Left ventricle myocardium inferior (tissue), 1 donor: ENCODE measurements around the gene CLTCL1. TPM values are rescaled to one million over a fixed set of nuclear protein-coding genes. Genes with fewer than 3 reads are reported as not detected.

Experiments
- DNase-seq: peaks from one replicate; pipeline ENCODE4 v3.0.0-alpha.2; 2020
- H3K27ac ChIP-seq: fragments of 200-600 bp; replicated peaks from 2 replicates; pipeline ENCODE4 v1.8.0; 2021
- H3K27me3 ChIP-seq: fragments of 200-600 bp; 2 replicates; pipeline ENCODE4 v1.8.0; 2021; ENCODE audit warnings: low read depth
- H3K36me3 ChIP-seq: fragments of 200-600 bp; 2 replicates; pipeline ENCODE4 v1.8.0; 2021
- H3K4me1 ChIP-seq: fragments of 200-600 bp; 2 replicates; pipeline ENCODE4 v1.8.0; 2021
- H3K4me3 ChIP-seq: fragments of 200-600 bp; 2 replicates; pipeline ENCODE4 v1.8.0; 2021; ENCODE audit warnings: mild to moderate bottlenecking, moderate library complexity
- H3K9me3 ChIP-seq: fragments of 200-600 bp; replicated peaks from 2 replicates; pipeline ENCODE4 v1.8.0; 2021
- intact Hi-C: fragments of 100-400 bp; cut with micrococcal nuclease; formaldehyde crosslinking; loops from one replicate; pipeline ENCODE4 v1.11.0; 2022
- total RNA-seq: library from RNA; stranded (reverse); fragmentation: NEBNext Ultra II Directional; extraction: Animal tissue kit (Norgen Biotek cat#: 25700); gene quantifications from one replicate; pipeline ENCODE4 v1.2.1, GENCODE V29; 2021
- TF ChIP-seq, protein P1 (sequence below): fragments of 200-600 bp; IDR thresholded peaks from 2 replicates; pipeline ENCODE4 v1.8.0; 2021; ENCODE audit warnings: antibody characterized with exemption, mild to moderate bottlenecking, borderline replicate concordance
- donor health status: DM: no; HTN: yes; CAD: no; lungs with severe emphysema.

CLTCL1 gene
- total RNA-seq, 1 donor from 2014 or later, result 9.4 TPM

DNA sequence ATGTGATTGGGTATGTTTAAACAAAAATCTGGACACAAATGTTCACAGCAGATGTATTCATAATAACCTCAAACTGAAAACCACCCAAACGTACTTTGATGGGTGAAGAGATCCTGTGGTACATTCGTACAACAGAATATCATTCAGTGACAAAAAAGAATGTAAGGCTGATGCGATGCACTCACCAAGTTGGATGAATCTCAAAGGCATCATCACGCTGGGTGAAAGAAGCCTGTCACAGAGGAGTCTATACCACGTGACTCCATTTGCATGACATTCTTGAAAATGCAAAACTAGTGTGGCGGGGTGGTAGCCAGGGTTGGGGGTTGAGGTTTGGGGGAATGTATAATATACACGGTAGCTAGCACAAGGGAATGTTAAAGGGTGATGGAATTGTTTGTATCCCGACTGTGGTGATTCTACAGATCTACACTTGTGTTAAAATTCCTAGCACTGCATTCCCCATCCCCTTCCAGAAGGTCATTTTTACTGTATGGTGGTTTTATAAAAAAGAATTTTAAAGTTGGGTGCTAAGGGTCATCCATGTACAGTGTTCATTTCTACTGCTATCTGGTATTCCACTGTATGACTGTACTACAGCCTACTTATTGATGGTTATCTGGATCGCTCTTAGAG, 78.0 kb downstream of the CLTCL1 start:
- TF ChIP-seq, protein P1, sequence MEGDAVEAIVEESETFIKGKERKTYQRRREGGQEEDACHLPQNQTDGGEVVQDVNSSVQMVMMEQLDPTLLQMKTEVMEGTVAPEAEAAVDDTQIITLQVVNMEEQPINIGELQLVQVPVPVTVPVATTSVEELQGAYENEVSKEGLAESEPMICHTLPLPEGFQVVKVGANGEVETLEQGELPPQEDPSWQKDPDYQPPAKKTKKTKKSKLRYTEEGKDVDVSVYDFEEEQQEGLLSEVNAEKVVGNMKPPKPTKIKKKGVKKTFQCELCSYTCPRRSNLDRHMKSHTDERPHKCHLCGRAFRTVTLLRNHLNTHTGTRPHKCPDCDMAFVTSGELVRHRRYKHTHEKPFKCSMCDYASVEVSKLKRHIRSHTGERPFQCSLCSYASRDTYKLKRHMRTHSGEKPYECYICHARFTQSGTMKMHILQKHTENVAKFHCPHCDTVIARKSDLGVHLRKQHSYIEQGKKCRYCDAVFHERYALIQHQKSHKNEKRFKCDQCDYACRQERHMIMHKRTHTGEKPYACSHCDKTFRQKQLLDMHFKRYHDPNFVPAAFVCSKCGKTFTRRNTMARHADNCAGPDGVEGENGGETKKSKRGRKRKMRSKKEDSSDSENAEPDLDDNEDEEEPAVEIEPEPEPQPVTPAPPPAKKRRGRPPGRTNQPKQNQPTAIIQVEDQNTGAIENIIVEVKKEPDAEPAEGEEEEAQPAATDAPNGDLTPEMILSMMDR, result no peak
- Histone ChIP-seq H3K9me3 (no peaks in the 10 kb centered on the region), H3K4me1 (peaks cover 15% of the 10 kb centered on the region), H3K27me3 (no peaks in the 10 kb centered on the region), H3K4me3 (no peak overlapping the region), H3K36me3 (peaks cover 32% of the 10 kb centered on the region), H3K27ac (no peak overlapping the region)
- no peak for DNase-seq
- intact Hi-C loops, result no loop called here

DNA sequence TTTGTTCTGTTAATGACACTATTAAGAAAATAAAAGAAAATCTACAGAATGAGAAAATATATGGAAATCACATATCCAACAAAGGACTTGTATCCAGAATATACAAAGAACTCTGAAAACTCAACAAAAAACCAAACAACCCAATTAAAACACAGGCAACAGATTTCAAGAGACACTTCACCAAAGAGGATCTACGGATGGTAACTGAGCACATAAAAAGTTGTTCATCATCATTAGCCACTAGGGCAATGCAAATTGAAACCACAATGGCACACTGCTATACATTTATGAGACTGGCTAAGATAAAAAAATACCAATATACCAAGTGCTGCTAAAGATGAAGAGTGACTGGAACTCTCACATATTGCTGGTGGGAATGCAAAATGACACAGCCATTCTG, 78.5 kb downstream of the CLTCL1 start:
- Histone ChIP-seq H3K36me3 (peaks cover 36% of the 10 kb centered on the region), H3K27ac (no peak overlapping the region), H3K4me3 (no peak overlapping the region), H3K4me1 (peaks cover 9% of the 10 kb centered on the region), H3K27me3 (no peaks in the 10 kb centered on the region), H3K9me3 (no peaks in the 10 kb centered on the region)
- DNase-seq, result no peak
- intact Hi-C loops, result no loop called here
- TF ChIP-seq, protein P1, result no peak

DNA sequence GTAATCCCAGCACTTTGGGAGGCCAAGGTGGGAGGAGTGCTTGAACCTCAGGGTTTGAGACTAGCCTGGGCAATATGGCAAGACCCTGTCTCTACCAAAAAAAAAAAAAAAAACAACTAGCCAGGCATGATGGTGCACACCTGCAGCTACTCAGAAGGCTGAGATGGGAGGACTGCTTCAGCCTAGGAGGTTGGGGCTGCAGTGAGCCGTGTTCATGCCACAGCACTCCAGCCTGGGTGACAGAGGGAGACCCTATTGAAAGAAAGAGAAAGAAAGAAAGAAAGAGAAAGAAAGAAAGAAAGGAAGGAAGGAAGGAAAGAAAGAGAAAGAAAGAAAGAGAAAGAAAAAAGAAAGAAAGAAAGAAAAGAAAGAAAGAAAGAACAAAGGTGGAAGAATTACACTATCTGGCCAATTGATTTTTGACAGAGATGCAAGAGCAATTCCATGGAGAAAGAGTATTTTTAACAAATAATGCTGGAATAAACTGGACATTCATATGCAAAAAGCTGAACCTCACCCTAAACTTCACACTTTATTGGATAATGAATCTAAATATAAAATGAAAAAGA, 79.1 kb downstream of the CLTCL1 start:
- no peak for DNase-seq
- Histone ChIP-seq H3K4me1 (peaks cover 3% of the 10 kb centered on the region), H3K9me3 (no peaks in the 10 kb centered on the region), H3K27me3 (no peaks in the 10 kb centered on the region), H3K36me3 (peaks cover 43% of the 10 kb centered on the region), H3K4me3 (no peak overlapping the region), H3K27ac (no peak overlapping the region)
- intact Hi-C loops, result no loop called here
- TF ChIP-seq, protein P1, result no peak

DNA sequence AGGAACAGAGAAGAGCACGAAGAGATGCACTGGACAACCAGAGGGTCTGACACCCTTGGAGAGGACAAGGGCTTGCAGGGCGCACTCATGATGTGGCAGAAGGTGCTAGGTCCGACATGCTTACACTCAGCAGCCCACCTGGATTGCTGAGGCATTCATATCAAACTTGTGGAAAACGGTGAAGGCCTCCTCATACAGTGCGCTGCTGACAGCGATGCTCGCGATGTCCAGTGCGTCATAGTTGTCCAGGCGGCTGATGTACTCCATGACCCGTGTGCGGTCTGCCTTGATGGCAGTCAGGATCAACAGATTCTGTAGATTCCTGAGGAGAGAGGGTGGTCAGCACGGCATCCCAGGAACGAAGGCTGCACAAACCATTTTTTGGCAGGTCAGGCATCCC, 81.3 kb downstream of the CLTCL1 start:
- DNase-seq, result no peak
- Histone ChIP-seq H3K9me3 (no peaks in the 10 kb centered on the region), H3K36me3 (peaks cover 37% of the 10 kb centered on the region), H3K27me3 (no peaks in the 10 kb centered on the region), H3K4me3 (no peak overlapping the region), H3K27ac (no peak overlapping the region), H3K4me1 (no peaks in the 10 kb centered on the region)
- intact Hi-C loops, result no loop called here
- TF ChIP-seq, protein P1, result no peak

DNA sequence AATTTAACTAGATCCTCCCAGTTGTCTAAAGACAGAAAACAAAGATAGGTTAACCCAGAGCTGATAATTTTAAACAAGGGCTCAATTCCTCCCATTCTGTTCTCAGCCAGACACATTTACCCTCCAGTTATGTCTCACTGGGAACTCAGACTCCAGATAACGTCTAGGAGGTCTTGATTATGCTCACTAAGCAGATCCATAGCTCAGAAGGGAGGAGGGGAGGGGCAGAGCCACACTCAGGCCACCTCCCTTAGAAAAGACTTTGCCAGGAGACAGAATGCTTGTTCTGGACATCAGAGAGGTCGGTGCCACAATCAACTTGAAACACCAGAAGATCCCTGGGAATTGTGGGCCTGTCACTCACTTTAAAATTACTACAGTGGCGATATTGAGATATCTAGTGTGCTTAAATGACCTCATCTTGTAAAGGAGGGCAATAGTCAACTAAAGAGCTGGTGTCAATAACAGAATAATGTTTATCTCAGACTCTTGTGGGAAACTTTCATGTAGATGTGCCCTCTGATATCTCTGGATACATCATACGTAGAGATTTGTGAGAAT, 83.2 kb downstream of the CLTCL1 start:
- no peak overlapping the region for H3K27ac ChIP-seq
- no peaks in the 10 kb centered on the region for H3K4me1 ChIP-seq
- intact Hi-C loops, result no loop called here
- DNase-seq, result no peak
- H3K9me3 ChIP-seq, result no peaks in the 10 kb centered on the region
- TF ChIP-seq, protein P1, result no peak
- no peak overlapping the region for H3K4me3 ChIP-seq
- no peaks in the 10 kb centered on the region for H3K27me3 ChIP-seq
- peaks cover 32% of the 10 kb centered on the region for H3K36me3 ChIP-seq
